Spleen (tissue), 7 donors: ENCODE results near the gene KCNA1.

ENCODE experiments used
- POLR2A ChIP-seq, 3 donors: fragments of 450-650 bp; IDR thresholded peaks; one replicate each; pipeline ENCODE4 v1.5.1; 2017; ENCODE audit warnings: antibody characterized with exemption in 3 of 3, mild to moderate bottlenecking in 1 of 3
- POLR2AphosphoS5 ChIP-seq, 3 donors: sonication (generic); formaldehyde crosslinking; IDR thresholded peaks; one replicate each; pipeline ENCODE4 v1.5.1; 2017; ENCODE audit warnings: antibody characterized with exemption in 3 of 3
- TF ChIP-seq, protein P1 (sequence below), 11 experiments: fragments of 200-600 bp in 7 of 11; fragments of 450-650 bp in 4 of 11; sonication (generic) in 4 of 11; IDR thresholded peaks in 8 of 11; conservative IDR thresholded peaks in 3 of 11; 1 replicate in 7 of 11; 2 replicates in 4 of 11; pipeline versions ENCODE4 v1.4.0 to v1.8.0; 2016 to 2021; ENCODE audit warnings: antibody characterized with exemption in 11 of 11, inconsistent platforms in 4 of 11, mild to moderate bottlenecking in 1 of 11
- donor health status: DM: no; HTN: no; CAD: no; lungs with moderate emphysema.
- donor health status: DM: no; HTN: no; CAD: no.
- donor health status: DM: no; HTN: no; CAD: no.

GRCh38 chr12:4915752-4916151, 6.0 kb downstream of the KCNA1 start:
- TF ChIP-seq, protein P1, sequence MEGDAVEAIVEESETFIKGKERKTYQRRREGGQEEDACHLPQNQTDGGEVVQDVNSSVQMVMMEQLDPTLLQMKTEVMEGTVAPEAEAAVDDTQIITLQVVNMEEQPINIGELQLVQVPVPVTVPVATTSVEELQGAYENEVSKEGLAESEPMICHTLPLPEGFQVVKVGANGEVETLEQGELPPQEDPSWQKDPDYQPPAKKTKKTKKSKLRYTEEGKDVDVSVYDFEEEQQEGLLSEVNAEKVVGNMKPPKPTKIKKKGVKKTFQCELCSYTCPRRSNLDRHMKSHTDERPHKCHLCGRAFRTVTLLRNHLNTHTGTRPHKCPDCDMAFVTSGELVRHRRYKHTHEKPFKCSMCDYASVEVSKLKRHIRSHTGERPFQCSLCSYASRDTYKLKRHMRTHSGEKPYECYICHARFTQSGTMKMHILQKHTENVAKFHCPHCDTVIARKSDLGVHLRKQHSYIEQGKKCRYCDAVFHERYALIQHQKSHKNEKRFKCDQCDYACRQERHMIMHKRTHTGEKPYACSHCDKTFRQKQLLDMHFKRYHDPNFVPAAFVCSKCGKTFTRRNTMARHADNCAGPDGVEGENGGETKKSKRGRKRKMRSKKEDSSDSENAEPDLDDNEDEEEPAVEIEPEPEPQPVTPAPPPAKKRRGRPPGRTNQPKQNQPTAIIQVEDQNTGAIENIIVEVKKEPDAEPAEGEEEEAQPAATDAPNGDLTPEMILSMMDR (IDR thresholded peaks at IDR 0.05 in 8 of 11, conservative IDR thresholded peaks at IDR 0.05 in 3 of 11): no peak
- TF ChIP-seq POLR2A (IDR thresholded peaks at IDR 0.05) (no peak), POLR2AphosphoS5 (IDR thresholded peaks at IDR 0.05) (no peak)
